Measurements from ENCODE around the gene DNAJC12.
"Not testable (repeated sequence)": the region's sequence is repeated elsewhere in the genome, so short reads cannot be mapped to it uniquely, and the experiment has no call there.

Gene DNAJC12

GRCh38 chr10:67839511-67839910 lies 1.5 kb upstream of the DNAJC12 start:
- not testable (repeated sequence) for DNase-seq

GRCh38 chr10:67836972-67837371 lies 1.0 kb downstream of the DNAJC12 start:
- no peak for DNase-seq

DNA sequence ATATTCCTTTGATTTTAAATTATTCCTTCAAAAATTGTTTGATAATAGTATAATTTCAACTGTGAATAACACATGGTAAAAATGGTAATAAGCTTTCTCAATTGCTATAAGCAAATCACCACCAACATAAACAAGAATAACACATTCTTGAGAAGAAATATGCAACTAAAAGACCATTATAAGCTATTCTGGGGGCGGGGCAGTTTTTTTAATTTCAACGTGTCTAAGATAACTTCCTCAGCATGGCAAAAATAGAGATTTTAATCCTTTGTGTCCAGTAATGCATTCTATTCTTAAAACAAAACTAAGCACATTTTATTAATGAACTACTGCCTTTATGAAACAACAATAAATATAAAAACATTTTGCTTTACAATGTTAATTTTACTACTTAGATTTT lies 1.5 kb downstream of the DNAJC12 start:
- DNase-seq: no peak

GRCh38 chr10:67835541-67836394 lies 2.2 kb downstream of the DNAJC12 start:
- DNase-seq: not testable (repeated sequence)

GRCh38 chr10:67834375-67834774 lies 3.6 kb downstream of the DNAJC12 start:
- no peak for DNase-seq

- no peak for DNase-seq
Observed at GRCh38 chr10:67827811-67828210, 10.2 kb downstream of the DNAJC12 start.

GRCh38 chr10:67819768-67820204 lies 18.2 kb downstream of the DNAJC12 start:
- DNase-seq: no peak

- DNase-seq: no peak
Observed at GRCh38 chr10:67818323-67818722, 19.7 kb downstream of the DNAJC12 start.

DNA sequence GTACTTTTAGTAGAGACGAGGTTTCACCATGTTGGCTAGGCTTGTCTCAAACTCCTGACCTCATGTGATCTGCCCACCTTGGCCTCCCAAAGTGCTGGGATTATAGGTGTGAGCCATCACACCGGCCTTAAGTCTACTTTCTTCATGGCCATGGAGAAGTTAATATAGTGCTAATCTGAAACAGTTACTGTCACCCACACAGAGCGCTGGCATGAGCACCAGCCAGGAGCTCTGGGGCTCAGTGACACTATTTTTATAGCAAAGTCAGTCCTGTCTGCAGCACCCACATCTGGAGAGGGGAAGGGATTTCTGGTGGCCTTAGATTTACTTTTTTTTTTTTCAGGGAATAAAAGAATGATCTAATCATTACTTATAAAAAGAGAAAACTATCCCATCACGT lies 21.3 kb downstream of the DNAJC12 start:
- DNase-seq: no peak

DNA sequence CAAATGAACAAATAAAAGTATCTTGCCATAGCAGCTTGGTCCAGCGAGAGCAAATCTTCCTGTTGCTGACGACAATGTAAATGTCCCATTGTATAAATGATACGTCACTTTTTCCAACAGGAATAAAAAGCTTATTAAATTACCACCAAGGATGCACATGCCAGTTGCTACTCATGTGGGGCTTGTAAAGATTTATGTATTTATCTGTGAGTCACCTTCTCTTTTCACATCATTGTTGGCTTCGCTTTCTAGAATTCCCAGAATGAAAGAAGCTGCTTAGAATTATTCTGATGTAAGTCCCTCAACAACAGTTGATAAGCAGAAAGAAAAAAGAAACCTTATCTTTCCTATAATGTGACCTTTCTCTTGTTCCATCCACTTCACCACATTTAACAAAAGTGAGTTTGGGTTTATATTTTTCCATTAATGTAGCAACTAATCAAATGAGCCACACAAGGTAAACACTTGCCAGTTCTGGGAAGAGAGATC lies 22.4 kb downstream of the DNAJC12 start:
- DNase-seq: no peak

DNA sequence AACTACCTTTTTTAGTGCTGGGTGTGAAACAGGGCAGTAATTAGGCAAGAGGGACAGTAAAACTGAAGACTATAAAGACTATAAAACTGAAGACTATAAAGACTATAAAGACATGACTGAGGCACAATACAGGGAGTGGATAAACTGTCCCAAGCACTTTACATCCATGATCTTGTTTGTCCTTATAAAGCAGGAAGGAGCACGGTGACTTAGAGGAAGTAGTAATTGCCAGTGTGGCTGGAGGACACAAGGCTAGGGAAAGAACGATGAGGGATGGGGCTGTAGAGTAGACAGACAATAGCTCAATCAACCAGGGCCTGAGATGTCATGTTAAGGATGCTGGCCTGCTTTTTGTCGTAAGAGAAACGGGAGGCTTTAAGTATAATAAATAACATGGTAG lies 26.0 kb downstream of the DNAJC12 start:
- DNase-seq: no peak

DNA sequence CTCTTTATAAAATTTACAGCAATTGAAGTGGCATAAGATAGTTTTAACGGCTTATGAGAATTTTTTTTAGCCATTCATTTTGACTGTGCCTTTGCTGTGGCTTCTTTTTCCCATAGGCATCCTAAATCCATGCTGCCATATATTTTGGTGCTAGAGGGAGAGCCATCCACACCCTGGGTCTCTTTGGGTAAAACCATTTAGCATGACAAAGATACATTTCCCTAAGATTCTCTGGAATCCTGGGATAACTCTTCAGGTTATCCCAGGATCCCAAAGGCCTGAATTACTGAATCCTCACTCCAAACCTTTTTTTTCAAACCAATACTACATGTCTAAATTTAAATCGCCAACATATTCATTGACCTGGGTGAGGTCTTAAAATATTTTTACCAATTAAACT lies 28.9 kb downstream of the DNAJC12 start:
- no peak for DNase-seq

DNA sequence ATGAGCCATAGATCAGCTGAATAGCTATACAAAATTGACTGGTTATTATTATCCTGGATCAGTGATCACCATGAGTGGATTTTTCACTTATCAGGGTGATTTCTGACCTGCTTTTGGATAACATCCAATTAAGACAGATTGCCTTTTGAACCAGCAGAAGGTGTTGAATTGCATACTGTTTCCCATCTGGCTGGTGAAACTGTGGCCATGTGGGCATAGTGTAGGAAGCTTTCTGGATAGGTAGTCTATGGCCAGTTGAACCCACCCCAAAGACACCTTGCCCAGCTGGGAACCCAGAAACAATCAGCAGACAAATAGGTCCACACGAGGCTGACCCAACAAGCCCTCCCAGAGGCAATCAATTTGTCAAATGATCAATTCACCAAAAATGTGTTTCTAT lies 29.3 kb downstream of the DNAJC12 start:
- no peak for DNase-seq

DNA sequence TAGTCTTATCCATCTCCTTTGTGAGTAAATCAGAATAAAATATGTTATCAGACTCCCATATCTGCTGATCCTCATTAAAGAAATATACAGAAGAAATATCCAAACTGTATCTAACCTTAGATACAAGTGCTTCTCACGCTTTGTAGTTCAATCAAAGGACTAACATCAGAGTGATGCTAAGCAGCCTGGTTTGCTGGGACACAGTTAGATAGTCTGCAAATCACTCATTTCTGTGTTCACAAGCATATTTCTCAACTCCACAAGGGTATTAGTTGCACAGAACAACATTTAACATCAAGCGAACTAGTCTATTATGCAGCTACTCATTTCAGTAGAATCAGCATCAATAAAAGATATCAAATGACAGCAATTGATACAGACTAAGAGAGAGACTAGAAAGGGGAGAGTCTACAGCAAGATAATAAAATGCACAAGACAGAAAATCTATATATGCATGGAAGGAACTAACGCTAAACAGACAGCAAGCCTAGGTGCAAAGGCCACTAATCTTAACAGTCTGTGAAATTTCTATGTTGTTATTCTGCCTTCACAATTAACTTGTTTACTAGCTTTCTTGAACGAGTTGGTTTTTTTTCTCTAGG lies 30.0 kb downstream of the DNAJC12 start:
- DNase-seq: no peak

DNA sequence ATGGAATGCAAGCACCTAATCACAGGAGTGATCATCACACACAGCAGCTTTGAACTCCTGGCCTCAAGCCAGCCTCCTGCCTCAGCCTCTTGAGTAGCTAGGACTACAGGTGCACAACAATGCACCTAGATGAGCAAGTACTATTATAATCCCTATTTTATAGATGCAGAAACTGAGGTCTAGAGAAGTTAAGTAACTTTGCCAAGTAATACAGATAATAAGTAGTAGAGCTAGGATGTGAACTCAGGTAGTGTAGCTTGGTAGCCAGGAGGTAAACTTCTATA lies 33.7 kb downstream of the DNAJC12 start:
- no peak for DNase-seq

DNA sequence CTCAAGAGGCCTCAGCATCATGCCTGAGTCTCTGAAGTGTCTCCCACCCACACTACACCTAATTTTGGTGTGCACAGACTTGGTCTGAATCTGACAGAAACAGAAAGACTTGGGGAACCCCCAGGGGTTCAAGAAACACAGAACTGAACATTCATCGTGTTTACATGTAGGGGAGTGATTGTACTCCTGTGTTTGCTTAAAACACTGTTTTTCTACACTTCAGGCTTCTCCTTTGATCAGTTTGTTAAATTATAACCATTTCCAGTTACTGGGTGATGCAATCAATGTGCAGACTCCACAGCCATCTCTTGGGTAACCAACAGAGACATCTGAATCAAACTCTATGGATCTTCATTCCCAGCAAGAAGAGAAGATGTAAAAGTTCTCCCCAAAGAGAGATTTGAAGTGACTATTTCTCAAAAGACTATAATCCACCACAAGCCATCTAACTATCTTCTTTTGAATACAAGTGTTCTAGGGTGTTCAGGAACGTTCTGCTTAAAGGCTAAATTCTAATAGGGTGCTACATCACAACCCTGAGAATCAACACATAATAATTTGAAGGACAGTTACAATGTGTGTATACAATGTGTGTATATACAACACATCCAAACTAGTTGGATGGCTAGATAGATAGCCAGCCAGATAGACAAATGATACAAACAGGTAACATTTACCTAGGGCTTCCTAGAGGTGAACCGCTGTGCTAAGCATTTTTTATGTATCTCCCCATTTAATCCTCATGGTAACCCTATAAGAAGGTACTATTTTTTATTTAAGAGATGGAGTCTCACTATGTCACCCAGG lies 34.2 kb downstream of the DNAJC12 start:
- DNase-seq: no peak

DNA sequence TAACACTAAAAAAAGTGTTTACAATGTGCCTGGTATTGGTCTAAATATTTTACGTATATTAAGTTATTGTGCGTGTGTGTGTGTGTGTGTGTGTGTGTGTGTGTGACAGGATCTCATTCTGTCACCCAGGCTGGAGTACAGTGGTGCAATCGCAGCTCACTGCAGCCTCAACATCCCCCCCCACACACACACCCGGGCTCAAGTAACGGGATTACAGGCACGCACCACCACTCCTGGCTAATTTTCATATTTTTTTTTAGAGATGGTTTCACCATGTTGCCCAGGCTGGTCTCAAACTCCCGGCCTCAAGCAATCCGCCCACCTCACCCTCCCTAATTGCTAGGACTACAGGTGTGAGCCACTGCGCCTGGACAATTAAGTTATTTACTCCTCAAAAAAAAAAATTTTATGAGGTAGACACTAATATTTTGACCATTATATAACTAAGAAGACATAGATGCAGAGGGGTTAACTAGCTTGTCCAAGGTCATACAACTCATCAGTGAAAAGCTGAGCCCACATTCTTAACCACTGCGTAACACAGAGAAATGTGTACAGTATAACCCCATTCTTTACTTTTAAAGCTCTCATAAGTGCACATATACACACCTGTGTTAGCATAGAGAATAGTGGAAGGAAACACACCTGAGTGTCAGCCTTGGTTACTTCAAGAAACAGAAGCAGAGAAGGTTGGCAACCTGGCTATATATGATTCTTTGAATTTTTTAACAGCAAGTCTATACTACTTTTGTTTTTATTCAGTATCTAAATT lies 35.0 kb downstream of the DNAJC12 start:
- DNase-seq: no peak

GRCh38 chr10:67801118-67801517 lies 36.9 kb downstream of the DNAJC12 start:
- DNase-seq: no peak

DNA sequence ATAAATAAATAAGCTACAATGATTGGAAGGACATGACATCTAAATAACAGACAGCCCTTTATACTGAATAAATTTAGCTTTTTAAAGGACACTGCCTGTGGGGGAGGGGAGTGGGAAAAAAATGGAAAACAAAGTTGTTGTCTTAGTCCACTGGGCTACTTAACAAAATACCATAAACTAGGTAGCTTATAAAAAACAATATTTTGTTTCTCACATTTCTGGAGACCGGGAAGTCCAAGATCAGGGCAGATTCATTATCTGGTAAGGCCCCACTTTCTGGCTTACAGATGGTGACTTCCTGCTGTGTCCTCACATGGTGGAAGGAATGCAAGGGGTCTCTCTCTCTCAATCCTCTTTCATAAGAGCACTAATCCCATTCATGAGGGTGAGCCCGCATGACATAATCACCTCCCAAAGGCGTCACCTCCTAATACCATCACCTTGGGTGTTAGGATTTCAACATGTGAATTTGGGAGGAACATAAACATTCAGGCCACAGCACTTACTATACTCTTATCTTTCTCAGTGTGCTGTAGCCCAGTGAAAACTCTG lies 43.0 kb downstream of the DNAJC12 start:
- no peak for DNase-seq

DNA sequence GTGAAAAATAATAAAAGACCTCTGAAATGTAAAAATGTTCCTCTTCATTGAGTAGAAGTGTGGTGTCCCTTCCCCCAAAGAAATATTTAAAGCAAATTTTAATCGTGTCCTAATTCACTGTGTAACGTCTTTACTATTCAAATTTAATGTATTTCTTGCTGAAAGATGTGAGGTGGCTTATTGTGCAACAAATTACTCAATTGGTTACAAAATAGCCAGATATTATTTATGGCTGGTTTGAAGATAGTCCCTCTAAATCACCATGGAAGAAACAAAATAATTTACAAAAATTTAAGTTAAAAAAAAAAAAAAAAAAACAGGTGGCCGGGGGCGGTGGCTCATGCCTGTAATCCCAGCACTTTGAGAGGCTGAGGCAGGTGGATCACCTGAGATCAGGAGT lies 43.7 kb downstream of the DNAJC12 start:
- no peak for DNase-seq

GRCh38 chr10:67793313-67793712 lies 44.7 kb downstream of the DNAJC12 start:
- DNase-seq: no peak

GRCh38 chr10:67792653-67793052 lies 45.3 kb downstream of the DNAJC12 start:
- no peak for DNase-seq

Data from CD4-positive, alpha-beta T cell treated with Interleukin-4 for 1 hour (primary cell).